ENCODE measurements around the gene USP6.
"Not testable (repeated sequence)": the region's sequence is repeated elsewhere in the genome, so short reads cannot be mapped to it uniquely, and the experiment has no call there.

USP6 gene

DNA sequence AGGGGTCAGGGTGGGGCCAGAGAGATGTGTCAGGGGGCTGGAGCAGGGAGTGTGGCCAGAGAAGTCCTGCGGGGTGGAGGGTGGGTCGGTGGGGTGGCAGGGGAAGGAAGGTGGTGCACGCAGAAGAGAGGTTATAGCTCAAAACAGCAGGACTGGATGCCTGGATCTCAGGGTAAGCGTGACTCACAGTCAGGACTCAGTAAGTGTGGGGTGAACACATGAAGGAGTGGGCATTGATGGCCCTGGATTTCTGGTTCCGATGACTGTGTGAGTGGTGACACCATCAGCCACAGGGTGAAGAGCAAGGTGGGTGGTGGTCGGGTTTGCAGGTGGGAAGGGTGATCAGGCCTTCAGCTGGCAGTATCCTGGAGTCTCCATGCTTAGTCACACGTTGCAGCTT, 6.2 kb downstream of the USP6 start:
- DNase-seq: not testable (repeated sequence)

DNA sequence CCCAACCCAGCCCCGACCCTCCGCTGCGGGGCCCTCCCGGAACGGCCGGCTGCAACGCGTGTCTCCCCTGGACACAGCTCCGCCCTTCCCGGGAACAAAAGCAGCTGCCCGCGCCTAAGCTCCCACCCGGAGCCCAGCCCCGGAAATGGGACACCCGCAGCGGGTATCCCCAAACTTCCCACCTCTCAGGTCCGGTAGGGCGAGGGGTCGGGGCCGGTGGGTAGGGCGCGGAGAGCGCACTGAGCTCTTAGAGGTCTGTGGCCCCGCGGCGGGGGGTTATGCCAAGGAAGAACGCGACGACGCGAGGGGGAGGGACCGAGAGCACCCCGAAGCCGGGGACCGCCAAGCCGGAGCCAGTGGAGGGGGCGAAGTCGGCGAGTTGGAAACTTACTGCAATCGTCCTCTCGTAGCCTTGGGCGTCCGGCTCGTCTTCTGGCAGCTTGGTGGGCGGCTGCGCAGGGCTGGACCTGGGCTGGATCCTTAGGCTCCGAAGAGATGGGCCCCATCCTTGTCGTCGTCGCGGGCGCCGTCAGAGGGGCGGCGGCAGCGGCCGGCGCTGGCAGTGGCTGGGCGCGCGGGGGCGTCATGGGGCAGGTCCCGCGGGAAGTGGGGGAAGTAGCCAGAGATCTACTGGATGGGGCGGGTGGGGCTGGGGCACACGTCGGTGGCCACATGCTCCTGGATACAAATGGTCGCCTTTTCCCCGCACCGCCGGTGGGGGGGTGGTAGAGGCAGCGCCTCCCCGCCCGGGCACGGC, 6.9 kb downstream of the USP6 start:
- no peak for DNase-seq

DNA sequence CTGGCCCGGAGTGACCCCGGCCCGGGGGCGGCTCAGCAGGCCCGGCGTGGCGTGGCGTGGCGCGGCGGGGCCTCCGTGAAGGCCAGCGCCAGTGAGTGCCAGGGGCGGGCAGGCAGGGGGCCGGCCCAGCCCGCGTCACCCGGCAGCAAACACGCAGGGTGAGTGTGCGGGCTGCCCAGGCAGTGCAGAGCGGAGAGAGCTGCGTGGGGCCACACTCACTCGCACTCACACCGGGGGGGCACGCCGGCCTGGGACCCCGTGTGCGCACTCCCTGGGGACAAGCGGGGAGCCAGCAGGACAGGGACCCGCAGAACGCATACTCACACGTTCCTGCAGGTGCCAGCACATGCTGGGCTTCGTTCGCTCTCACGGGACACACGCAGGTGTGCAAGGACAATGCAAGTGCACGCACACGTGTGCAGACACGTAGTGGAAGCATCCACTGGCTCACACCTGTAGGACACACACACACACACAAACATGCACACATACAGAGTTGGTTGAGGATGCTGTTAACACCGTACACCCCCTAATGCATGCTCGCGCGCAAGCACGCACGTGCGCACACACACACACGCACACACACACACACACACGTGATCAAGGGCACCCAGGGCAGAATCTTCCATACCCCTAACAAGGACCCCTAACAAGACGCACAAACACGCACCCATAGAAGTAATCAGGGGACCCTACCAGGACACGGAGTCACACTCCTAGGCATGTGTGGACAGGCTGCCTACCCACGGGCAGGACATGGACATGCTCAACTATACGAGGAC, 7.7 kb downstream of the USP6 start:
- no peak for DNase-seq

DNA sequence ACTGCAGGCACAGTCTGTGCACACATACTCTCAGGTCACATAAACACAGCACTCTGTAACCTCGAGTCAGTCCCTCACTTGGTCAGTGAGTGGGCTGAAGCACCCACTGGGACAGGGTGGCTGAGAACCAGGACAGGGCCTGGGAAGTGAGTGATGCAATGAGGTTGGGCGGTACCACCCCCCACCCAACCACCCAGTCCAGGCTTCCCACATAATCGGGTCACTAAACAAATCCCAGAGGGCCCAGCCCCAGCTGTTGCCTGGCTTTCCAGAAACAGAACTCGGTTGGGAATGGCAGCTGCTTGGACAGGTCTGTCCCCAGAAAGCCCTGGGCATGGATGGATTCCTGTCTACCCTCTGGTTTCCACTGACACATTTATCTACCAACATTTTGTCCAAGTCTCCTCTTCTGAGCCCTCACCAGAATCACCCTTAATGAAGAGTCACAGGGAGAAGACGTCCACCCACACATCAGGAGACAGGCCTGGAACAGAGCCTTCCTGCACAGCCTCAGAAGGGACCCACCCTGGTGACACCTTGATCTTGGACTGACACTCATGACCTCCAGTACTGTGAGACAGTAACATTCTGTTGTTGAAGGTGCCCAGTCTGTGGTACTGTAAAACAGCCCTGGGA, 8.4 kb downstream of the USP6 start:
- DNase-seq: not testable (repeated sequence)

DNA sequence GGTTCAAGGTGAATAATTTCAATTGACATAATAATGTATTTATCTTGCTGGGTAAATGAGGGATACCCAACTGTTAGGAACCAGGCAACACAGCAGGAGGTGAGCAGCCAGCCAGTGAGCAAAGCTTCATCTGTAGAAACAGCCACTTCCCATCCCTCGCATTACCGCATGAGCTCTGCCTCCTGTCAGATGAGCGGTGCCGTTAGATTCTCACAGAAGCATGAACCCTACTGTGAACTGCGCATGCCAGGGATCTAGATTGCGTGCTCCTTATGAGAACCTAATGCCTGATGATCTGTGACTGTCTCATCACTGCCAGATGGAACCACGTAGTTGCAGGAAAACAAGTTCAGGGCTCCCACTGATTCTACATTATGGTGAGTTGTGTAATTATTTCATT, 9.1 kb downstream of the USP6 start:
- DNase-seq: not testable (repeated sequence)

DNA sequence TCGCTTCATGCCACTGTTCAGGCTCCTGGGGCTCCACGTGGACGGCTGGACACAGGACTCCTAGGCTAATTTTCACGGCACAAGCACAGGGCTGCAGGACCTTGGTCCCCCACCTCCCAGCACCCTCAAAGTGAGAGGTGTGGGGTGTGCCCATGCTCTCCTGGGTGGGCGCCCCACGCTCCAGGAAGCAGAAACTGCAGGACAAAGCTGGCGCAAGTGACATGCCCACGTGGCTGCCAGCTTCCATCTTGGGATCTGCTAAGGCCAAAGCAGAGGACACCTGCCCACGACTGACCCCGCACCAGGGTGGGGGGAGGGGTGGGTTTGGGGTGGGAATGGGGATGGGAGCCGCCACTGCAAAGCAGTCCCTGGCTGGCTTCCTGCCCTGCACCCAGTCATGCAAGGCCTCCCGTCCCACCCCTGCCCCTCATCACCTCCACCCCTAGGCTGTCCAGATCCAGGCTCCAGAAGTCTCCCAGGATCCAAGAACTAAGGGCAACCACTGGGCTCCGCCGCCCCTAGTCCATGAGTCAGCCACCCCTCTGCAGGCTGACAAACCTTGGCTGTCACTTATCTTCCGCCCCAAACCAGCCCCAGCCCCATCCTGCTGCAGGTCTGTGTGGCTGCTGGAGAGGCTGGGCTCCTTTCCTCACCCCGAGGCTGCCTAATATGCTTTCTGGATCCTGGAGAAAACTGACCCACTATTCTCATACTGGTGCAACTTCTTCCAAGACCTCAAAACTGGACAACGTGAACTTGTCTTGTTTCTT, 11.1 kb downstream of the USP6 start:
- no peak for DNase-seq

DNA sequence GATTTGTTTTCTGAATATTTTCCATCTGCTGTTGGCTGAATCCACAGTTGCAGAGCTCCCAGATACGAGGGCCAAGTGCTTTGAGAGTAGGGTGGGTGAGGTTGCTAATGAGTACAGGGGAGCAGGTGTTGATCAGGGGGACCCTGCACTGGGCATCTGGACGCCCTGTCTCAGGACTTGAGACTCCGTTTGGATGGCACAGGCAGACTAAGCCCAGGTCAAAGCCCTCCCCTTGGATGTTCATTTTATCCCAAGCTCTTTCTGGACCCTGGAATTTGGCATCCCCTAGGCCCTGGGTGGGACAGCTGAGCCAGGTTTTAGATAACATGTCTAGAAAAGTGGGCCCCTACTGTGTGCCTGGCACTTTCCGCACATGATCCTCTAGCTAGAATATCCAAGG, 12.1 kb downstream of the USP6 start:
- no peak for DNase-seq

DNA sequence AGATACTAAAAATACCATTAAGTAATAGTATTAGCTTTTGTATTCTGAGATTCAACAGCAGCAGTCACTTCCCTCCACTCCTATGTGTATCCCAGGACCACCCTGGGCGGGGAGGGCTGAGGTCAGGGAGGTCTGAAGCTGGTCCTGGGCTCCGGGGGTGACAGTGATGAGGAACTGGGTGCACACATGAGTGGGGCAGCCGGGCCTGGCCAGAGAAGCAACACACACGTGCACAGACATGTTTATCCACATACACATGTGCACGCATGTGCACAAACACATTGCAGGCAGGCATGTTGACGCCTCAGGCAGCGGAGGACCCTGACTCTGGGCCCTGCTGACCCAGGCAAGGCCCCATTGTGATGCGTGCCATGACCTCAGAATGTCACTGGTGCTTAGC, 12.6 kb downstream of the USP6 start:
- not testable (repeated sequence) for DNase-seq

DNA sequence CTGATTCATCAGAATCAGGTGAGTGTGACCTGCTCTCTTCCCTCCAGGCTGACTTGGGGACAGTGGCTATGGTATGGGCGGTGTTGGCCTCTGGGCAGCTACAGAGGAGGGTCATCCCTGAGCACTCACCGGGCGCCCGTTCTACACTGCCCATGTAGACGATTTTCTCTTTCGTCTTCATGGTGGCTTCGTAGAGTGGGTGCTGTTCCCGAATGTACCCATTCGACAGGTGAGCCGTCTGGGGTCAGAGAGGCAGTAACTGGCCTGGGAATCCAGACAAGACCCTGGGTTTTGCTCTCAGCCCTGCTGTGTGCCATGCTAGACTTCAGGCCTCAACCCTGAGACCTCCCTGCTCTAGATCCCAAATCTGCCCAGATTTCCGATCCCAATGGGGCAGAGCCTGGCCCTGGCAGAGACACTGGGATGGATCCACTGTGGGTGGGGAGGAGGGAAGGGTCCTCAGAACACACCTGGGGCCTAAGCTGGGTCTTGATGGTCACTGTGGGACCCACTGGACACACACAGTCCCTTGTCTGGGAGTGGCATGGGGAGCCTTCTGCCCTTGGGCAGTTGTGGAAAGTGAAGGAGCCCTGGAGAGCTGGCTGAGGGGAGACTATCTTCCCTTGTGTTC, 13.2 kb downstream of the USP6 start:
- DNase-seq: no peak

DNA sequence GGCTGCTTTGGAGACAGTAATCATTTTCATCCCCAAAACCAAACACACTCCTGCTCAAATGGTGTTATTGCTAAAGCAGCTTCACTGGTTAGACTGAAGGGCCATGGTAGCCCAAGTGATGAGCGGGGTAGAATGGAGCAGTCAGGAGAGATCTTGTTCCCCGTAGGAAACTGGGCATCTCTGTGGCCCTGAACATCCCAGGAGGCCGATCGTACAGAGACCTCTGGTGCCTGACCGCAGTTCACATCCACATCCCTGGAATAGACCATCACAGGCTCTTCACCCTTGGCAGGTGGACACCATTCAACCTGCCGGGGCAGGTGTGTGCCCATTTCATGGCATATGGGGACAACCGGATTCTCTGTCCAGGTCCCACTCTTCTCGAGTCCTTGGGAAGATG, 13.9 kb downstream of the USP6 start:
- not testable (repeated sequence) for DNase-seq

DNA sequence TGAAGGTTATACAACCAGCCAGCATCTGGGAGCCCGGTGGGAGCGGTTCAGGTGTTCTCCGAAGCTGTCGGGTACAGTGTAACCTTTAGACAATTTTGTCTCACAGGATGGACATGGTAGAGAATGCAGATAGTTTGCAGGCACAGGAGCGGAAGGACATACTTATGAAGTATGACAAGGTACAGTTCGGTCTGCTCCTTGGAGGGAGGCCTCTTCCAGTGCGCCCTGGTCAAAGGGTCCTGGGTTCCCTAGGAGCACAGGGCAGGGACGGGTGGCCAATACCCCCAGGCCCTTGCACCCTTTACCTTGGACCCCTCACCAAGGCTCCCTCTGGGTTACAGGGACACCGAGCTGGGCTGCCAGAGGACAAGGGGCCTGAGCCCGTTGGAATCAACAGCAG, 14.4 kb downstream of the USP6 start:
- DNase-seq: not testable (repeated sequence)

DNA sequence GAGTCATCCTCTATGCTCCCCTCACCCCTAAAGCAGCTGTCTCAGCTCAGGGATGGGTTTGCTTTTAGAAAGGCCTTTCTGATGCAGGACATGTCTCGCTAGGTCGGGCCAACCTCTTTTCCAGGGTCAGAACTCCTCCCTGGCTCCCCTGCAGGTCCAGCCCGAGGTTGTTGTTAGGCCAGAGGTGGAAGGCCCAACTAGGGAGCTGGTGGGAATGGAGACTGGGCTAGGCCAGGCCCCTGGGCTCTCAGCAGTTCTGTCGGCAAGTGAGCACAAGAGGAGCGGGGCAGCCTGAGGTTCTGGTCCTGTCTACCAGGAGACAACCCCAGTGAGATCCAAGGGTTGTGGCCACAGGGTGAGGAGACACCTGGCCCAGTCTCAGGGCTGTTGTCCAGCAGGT, 14.9 kb downstream of the USP6 start:
- not testable (repeated sequence) for DNase-seq

DNA sequence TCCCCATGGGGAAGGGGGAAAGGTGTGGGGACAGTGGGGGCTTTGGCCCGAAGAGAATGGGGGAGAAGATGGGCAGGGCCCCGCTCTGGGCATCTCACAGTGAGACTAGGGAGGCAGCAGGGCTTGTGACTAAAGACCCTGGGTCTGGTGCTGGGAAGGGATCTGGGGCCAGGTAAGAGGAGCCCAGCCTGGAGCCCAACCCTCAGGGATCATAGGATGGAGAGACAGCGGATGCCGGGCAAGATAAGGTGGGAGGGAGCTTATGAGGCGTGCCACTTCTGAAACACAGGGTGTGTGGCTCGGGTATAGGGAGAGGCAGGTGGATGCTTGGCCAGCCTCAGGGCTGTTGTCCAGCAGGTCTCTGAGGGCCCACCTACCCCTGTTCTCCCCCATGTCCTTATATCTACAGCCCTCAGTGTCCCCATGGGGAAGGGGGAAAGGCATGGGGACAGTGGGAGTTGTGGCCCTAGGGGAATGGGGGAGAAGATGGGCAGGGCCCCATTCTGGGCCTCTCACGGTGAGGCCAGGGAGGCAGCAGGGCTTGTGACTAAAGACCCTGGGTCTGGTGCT, 15.4 kb downstream of the USP6 start:
- no peak for DNase-seq

DNA sequence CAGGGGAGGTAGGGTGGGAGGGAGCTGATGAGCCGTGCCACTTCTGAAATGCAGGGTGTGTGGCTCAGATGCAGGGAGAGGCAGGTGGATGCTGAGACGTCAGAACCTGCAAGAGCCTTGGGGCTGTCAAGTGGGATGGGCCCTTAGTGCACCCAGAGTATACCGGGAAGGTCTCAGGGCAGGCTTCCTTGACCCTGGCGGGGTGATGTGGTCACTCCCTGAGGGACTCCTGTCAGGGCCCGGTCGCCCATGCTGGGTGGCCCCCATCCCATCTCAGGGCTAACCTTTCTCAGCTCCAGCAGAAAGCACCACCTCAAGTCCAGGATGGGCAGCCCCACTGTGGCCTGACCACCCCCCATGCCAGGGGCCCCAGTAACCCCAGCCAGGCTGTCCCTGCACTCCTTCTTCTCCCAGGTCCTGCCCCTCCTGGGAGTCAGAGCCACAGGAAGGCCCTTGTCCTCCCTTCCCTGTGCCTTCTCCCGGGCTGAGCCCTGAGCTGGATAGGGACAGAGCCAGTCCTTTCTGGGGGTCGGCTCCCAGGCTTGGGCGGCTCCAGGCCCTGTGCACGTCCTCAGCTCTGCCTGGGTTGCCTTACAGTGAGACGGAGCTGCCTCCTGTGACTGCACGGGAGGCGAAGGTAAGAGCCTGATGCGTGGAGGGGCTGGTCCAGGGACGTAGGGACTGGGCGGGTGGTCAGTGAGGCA, 16.1 kb downstream of the USP6 start:
- DNase-seq: not testable (repeated sequence)

DNA sequence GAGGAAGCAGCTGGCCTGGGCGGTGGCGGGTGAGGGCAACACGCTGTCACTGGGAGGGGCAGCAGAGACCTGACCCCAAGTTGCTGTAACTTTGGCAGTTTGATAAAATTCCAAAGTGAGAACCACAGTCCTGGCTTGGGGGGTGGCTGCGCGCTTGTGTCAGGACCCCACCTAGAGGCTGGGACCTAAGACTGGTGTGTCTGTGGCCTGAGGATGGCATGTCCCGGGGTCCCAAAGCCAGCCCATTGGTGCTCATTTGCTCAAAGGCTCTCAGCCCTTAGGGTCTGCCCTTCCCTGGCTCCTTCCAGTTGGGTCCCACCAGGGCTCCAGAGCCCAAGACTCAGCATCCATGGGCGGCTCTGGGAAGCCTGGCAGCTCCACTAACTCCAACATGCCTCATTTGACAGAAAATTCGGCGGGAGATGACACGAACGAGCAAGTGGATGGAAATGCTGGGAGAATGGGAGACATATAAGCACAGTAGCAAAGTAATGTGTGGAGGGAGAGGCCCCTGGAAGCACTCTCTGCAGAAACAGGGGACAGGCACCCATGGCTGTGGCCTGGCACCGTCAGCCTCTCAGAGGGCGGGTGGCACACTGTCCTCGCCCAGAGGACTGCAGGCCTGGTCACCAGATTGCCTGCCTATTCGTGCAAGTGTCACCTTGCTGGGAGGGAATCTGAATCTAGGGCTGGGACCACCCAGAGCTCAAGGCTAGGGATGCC, 16.8 kb downstream of the USP6 start:
- not testable (repeated sequence) for DNase-seq

DNA sequence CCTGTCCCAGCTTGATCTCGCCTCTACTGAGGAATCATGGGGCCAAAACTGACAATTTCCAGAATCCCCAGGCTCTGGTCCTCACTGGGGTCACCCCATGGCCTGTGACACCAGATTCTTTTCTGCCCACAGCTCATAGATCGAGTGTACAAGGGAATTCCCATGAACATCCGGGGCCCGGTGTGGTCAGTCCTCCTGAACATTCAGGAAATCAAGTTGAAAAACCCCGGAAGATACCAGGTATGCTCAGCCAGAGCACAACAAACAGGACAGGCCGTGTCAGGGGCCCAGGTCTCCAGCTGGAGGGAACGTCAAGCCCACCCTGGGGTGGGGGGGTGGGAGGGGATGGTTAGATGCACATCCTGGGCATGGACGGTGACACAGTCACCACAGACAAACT, 17.5 kb downstream of the USP6 start:
- DNase-seq: no peak

DNA sequence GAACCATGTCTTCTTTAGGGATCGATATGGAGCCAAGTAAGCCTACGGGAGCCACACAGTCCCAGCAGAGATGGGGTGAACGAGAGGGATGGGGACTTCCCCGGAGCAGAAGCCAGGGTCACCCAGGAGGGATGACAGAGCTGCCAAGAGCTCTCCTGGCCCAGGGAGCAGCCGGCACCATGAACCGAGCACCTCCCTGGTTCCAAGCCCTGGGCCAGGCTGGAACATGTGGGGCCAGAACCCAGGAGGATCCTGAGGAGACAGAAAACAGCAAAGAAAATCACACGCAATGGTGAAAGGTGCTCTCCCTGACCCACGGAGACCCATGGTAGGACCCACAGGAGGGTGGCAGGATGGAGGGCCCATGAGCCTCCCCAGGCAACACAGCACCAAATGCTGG, 18.1 kb downstream of the USP6 start:
- not testable (repeated sequence) for DNase-seq

DNA sequence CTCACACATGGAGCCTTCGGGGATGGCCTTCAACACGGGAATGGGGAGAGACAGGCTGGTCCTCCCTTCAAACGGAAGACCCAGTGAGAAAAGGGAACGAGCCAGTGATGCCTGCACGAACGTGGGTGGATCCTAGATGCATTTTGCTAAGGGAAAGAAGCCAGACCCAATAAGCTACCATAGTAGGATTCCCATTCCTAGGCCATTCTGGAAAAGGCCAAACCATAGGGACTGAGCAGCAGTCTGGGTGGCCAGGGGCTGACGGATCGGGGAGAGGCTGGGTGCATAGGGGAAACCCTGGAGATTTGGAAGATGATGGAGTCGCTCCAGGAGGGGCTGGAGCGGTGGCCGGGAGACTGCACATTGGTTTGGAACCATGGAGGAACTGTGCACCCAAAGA, 18.7 kb downstream of the USP6 start:
- not testable (repeated sequence) for DNase-seq

DNA sequence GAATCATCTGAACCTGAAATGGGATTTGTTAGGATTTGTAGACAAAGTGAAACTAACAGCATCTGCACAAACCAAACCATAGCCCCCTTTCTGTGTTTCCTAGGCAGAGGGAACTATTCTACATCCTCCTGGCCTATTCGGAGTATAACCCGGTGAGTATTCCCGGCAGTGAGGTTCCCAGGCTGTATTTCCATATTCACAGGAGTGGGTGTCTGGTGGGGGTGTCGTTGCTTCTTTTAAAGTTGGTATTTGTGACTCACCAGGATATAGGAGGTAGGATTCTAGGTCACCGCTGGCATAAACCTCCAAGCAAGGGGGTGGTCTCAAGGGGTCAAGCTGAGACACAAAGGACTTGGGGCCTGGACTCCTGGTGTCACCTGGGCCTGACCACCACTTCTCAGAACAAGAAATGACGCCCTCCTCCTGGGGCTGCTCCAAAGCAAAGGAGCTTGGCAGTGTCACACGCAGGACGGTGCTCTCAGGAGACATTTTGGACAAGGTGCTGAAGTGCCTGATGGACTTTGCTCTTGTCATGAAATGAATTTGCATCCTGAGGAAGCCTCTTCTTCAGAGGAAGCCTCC, 19.4 kb downstream of the USP6 start:
- not testable (repeated sequence) for DNase-seq
